Thyroid gland (tissue), 4 donors: ENCODE data around the gene SETBP1.

Experiments
- POLR2A ChIP-seq, 2 donors: fragments of 450-650 bp; IDR thresholded peaks; one replicate each; pipeline ENCODE4 v1.6.1; 2017; ENCODE audit warnings: antibody characterized with exemption in 2 of 2, mild to moderate bottlenecking in 2 of 2, moderate library complexity in 1 of 2
- TF ChIP-seq, protein P1 (sequence below), 6 experiments: fragments of 200-600 bp in 3 of 6; fragments of 450-650 bp in 3 of 6; sonication (generic) in 3 of 6; IDR thresholded peaks; one replicate each; pipeline ENCODE4 v1.5.1; 2016 to 2019; ENCODE audit warnings: antibody characterized with exemption in 6 of 6, mild to moderate bottlenecking in 2 of 6, inconsistent platforms in 1 of 6, moderate library complexity in 1 of 6

DNA sequence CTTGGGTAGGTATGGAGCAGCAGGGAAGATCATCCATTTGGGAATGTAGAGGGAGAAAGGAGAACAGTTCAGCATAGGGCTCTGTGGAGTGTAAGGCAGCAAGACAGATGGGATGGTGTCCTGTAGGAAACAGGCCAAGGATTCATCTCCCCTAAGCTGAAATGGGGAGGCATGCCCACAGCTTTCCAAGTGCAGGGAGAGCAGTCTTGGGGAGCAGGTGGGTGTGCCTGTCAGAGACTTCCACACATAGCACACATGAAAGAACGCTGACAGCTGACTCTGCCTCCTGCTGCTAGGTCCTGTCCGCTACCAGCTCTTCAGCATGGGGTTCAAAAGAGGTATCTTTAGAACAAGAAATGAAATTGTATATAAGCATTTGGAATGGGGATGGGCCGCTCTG lies 9.0 kb downstream of the SETBP1 start:
- TF ChIP-seq, protein P1, sequence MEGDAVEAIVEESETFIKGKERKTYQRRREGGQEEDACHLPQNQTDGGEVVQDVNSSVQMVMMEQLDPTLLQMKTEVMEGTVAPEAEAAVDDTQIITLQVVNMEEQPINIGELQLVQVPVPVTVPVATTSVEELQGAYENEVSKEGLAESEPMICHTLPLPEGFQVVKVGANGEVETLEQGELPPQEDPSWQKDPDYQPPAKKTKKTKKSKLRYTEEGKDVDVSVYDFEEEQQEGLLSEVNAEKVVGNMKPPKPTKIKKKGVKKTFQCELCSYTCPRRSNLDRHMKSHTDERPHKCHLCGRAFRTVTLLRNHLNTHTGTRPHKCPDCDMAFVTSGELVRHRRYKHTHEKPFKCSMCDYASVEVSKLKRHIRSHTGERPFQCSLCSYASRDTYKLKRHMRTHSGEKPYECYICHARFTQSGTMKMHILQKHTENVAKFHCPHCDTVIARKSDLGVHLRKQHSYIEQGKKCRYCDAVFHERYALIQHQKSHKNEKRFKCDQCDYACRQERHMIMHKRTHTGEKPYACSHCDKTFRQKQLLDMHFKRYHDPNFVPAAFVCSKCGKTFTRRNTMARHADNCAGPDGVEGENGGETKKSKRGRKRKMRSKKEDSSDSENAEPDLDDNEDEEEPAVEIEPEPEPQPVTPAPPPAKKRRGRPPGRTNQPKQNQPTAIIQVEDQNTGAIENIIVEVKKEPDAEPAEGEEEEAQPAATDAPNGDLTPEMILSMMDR (IDR thresholded peaks at IDR 0.05), result no peak
- no peak for TF ChIP-seq POLR2A (IDR thresholded peaks at IDR 0.05)
